H1 (cell line): ENCODE data around the gene SLC23A2. TPM values are rescaled to one million over a fixed set of nuclear protein-coding genes. Genes with fewer than 3 reads are reported as not detected.

Experiments used
- KDM4A ChIP-seq: IDR thresholded peaks from one replicate; pipeline ENCODE4 v1.7.1; 2012; ENCODE audit warnings: low read depth, mild to moderate bottlenecking, moderate library complexity, low read length, inconsistent platforms; ENCODE audit not compliant: severe bottlenecking
- KDM5A ChIP-seq: fragments of 200-600 bp; IDR thresholded peaks from 2 replicates; pipeline ENCODE4 v1.7.1; 2012; ENCODE audit warnings: mild to moderate bottlenecking, low read length, inconsistent platforms, mixed read lengths
- RNF2 ChIP-seq: fragments of 200-900, 300-1000 bp; sonication (generic); IDR thresholded peaks from 2 replicates; pipeline ENCODE4 v1.7.1; 2016; ENCODE audit warnings: borderline replicate concordance, low read depth, mild to moderate bottlenecking, antibody characterized with exemption, low read length; ENCODE audit not compliant: poor library complexity, severe bottlenecking; ENCODE audit errors: missing control alignments
- SP4 ChIP-seq: IDR thresholded peaks from 2 replicates; pipeline ENCODE4 v1.6.1; 2012; ENCODE audit warnings: low read length, inconsistent platforms
- TEAD4 ChIP-seq: IDR thresholded peaks from 2 replicates; pipeline ENCODE4 v1.6.1; 2012; ENCODE audit warnings: low read depth, low read length, inconsistent platforms, mixed read lengths
- polyA plus RNA-seq, 7 experiments: library from polyadenylated mRNA; depleted of rRNA in 3 of 7; stranded (reverse) in 5 of 7; unstranded in 2 of 7; fragments of >200 nt in 5 of 7; fragments of 200-250 nt in 2 of 7; gene quantifications; 1 replicate in 5 of 7; 2 replicates in 1 of 7; 4 replicates in 1 of 7; pipeline versions ENCODE4 v1.2.1 to v1.2.3, GENCODE V29; 2011 to 2013; ENCODE audit warnings: missing spikeins in 2 of 7, mixed read lengths in 2 of 7
- total RNA-seq: library from RNA; stranded (reverse); fragmentation: NEBNext Ultra II Directional; extraction: Animal tissue kit (Norgen Biotek cat#: 25700); gene quantifications from 2 replicates; pipeline ENCODE4 v1.2.1, GENCODE V29; 2021
- TF ChIP-seq, protein P1 (sequence below): fragments of 300-600 bp; sonication (generic); IDR thresholded peaks from 2 replicates; pipeline ENCODE4 v1.7.1; 2012; ENCODE audit warnings: low read length, moderate library complexity, mild to moderate bottlenecking, inconsistent platforms; ENCODE audit not compliant: insufficient replicate concordance
- TF ChIP-seq, protein P2 (sequence below): IDR thresholded peaks from 2 replicates; pipeline ENCODE4 v1.6.1; 2011; ENCODE audit warnings: low read depth, mild to moderate bottlenecking, low read length; ENCODE audit not compliant: insufficient read depth
- TF ChIP-seq, protein P3 (sequence below): IDR thresholded peaks from 2 replicates; pipeline ENCODE4 v1.6.1; 2012; ENCODE audit warnings: low read length, inconsistent platforms

Gene SLC23A2
- total and polyA plus RNA-seq, 2 of the 8 experiments (the other 6 are each of a cell fraction or from before 2014, with no cell fraction given) = 17.0 to 18.6 TPM

DNA sequence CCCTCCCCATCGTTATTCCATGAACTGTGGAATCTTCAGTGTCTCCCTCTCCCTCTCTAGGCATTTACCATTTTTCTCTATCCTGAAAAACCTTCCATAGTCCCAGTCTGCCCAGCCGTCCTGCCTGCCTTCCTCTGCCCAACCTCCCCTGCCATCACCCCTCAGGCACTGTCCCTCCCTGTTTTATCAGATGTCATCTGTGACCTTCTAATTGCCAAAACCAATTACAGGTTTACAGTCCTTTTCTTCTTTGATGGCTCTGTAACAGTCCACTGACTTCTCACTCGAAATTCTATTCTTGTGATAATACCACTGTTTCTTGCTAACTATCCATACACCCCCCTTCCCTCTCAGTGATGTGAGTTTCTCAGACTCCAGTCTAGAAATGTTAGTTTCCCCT is 2.3 kb upstream of the SLC23A2 start (continued):
- TF ChIP-seq, protein P1, sequence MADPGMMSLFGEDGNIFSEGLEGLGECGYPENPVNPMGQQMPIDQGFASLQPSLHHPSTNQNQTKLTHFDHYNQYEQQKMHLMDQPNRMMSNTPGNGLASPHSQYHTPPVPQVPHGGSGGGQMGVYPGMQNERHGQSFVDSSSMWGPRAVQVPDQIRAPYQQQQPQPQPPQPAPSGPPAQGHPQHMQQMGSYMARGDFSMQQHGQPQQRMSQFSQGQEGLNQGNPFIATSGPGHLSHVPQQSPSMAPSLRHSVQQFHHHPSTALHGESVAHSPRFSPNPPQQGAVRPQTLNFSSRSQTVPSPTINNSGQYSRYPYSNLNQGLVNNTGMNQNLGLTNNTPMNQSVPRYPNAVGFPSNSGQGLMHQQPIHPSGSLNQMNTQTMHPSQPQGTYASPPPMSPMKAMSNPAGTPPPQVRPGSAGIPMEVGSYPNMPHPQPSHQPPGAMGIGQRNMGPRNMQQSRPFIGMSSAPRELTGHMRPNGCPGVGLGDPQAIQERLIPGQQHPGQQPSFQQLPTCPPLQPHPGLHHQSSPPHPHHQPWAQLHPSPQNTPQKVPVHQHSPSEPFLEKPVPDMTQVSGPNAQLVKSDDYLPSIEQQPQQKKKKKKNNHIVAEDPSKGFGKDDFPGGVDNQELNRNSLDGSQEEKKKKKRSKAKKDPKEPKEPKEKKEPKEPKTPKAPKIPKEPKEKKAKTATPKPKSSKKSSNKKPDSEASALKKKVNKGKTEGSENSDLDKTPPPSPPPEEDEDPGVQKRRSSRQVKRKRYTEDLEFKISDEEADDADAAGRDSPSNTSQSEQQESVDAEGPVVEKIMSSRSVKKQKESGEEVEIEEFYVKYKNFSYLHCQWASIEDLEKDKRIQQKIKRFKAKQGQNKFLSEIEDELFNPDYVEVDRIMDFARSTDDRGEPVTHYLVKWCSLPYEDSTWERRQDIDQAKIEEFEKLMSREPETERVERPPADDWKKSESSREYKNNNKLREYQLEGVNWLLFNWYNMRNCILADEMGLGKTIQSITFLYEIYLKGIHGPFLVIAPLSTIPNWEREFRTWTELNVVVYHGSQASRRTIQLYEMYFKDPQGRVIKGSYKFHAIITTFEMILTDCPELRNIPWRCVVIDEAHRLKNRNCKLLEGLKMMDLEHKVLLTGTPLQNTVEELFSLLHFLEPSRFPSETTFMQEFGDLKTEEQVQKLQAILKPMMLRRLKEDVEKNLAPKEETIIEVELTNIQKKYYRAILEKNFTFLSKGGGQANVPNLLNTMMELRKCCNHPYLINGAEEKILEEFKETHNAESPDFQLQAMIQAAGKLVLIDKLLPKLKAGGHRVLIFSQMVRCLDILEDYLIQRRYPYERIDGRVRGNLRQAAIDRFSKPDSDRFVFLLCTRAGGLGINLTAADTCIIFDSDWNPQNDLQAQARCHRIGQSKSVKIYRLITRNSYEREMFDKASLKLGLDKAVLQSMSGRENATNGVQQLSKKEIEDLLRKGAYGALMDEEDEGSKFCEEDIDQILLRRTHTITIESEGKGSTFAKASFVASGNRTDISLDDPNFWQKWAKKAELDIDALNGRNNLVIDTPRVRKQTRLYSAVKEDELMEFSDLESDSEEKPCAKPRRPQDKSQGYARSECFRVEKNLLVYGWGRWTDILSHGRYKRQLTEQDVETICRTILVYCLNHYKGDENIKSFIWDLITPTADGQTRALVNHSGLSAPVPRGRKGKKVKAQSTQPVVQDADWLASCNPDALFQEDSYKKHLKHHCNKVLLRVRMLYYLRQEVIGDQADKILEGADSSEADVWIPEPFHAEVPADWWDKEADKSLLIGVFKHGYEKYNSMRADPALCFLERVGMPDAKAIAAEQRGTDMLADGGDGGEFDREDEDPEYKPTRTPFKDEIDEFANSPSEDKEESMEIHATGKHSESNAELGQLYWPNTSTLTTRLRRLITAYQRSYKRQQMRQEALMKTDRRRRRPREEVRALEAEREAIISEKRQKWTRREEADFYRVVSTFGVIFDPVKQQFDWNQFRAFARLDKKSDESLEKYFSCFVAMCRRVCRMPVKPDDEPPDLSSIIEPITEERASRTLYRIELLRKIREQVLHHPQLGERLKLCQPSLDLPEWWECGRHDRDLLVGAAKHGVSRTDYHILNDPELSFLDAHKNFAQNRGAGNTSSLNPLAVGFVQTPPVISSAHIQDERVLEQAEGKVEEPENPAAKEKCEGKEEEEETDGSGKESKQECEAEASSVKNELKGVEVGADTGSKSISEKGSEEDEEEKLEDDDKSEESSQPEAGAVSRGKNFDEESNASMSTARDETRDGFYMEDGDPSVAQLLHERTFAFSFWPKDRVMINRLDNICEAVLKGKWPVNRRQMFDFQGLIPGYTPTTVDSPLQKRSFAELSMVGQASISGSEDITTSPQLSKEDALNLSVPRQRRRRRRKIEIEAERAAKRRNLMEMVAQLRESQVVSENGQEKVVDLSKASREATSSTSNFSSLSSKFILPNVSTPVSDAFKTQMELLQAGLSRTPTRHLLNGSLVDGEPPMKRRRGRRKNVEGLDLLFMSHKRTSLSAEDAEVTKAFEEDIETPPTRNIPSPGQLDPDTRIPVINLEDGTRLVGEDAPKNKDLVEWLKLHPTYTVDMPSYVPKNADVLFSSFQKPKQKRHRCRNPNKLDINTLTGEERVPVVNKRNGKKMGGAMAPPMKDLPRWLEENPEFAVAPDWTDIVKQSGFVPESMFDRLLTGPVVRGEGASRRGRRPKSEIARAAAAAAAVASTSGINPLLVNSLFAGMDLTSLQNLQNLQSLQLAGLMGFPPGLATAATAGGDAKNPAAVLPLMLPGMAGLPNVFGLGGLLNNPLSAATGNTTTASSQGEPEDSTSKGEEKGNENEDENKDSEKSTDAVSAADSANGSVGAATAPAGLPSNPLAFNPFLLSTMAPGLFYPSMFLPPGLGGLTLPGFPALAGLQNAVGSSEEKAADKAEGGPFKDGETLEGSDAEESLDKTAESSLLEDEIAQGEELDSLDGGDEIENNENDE = no peak
- TF ChIP-seq RNF2 (no peak), KDM4A (no peak), TEAD4 (no peak), KDM5A (no peak), SP4 (no peak)
- TF ChIP-seq, protein P2, sequence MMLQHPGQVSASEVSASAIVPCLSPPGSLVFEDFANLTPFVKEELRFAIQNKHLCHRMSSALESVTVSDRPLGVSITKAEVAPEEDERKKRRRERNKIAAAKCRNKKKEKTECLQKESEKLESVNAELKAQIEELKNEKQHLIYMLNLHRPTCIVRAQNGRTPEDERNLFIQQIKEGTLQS = no peak
- TF ChIP-seq, protein P3, sequence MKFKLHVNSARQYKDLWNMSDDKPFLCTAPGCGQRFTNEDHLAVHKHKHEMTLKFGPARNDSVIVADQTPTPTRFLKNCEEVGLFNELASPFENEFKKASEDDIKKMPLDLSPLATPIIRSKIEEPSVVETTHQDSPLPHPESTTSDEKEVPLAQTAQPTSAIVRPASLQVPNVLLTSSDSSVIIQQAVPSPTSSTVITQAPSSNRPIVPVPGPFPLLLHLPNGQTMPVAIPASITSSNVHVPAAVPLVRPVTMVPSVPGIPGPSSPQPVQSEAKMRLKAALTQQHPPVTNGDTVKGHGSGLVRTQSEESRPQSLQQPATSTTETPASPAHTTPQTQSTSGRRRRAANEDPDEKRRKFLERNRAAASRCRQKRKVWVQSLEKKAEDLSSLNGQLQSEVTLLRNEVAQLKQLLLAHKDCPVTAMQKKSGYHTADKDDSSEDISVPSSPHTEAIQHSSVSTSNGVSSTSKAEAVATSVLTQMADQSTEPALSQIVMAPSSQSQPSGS = no peak
- TF ChIP-seq, all 59 proteins: peak for 0
